ENCODE data around the gene PCGF3.
"Not testable (repeated sequence)": the region's sequence is repeated elsewhere in the genome, so short reads cannot be mapped to it uniquely, and the experiment has no call there.

PCGF3 gene

DNA sequence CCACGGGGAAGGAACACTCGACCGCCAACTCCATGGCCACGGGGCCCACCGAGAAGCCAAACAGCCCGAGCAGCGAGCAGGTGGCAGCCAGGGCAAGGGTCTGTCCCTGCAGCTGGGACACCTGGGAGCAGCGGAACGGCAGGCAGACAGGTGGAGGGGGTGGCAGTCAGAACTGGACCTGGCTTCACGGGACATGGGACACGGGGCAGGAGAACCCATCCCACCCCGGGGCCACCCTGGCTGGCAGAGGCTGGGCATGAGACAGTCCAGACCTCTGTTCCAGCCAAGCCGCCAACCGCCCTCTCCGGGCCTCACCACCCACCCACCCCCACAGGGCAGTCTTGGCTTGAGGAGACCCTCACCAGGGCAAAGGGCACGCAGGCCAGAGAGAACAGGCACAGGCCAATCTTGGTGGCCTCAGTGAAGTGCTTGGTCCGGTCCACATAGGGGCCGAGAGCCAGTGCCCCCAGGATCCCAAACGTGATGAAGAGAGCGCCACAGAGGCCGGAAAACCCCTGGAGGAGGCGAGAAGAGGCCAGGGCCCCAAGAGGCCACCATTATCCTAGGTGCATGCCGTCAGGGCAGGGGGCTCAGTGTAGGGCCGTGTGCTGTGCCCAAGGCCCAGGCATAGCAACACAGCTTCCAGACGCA is 22.3 kb upstream of the PCGF3 start:
- DNase-seq, result no peak

- DNase-seq, result no peak
These were observed 21.5 kb upstream of the PCGF3 start for GRCh38 chr4:683982-684622.

DNA sequence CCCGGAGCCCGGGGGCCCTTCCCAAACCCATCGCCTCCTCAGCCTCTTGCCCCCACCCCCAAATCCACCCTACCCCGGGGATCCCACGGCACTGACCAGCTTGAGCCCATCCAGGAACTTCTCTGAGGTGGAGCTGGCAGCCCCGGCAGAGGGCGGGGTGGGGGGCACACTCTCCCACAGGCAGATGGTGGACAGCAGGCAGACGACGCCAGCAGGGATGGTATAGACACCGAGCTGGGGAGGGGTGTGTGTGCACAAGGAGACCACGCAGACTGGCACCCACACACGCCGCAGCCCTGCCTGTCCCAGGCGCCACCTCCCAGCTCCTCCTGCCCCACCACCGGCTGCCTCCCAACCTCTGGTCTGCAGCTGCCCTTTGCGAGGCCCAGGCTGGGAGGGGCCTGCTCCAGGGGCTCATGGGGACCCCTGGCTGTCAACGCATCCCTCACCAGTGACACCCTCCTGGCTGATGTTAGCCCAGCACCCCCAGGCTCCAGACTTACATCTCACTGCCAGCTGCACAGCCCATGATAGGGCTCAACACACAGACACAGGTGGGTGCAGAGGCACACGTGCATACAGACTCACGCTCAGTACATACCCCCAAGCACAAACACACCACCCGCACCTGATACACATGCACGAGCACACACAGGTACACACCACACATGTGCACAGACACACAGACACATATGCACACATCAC is 20.9 kb upstream of the PCGF3 start:
- DNase-seq, result no peak

GRCh38 chr4:685679-686412 is 19.8 kb upstream of the PCGF3 start:
- no peak for DNase-seq

DNA sequence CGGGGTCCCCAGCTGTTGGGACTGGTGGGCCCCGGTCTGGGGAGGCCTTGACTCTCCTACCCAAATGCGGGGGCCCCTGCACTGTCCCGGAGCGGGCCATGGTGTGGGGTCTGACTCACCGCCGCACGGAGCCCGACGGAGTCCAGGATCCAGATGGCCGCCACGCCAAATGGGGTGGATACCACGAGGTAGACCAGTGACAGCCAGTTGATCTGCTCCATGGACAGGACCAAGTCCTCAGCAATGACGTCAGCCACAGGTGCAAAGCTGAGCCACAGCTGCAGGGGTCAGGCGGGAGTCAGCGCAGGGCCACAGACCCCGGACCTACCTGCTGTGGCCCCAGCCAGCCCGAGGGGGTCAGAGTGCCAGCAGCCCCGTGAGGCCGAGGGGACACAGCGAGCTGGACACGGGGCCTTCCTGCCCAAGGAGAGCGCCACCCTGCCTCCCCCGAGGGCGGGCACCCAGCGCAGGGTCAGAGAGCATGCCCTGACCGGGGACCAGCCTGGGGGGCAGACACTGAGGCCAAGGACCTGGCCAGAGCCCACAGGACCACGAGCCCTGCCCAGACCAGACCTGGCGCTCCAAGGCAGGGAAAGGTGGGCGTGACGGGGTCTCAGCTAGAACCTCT is 19.1 kb upstream of the PCGF3 start:
- no peak for DNase-seq

DNA sequence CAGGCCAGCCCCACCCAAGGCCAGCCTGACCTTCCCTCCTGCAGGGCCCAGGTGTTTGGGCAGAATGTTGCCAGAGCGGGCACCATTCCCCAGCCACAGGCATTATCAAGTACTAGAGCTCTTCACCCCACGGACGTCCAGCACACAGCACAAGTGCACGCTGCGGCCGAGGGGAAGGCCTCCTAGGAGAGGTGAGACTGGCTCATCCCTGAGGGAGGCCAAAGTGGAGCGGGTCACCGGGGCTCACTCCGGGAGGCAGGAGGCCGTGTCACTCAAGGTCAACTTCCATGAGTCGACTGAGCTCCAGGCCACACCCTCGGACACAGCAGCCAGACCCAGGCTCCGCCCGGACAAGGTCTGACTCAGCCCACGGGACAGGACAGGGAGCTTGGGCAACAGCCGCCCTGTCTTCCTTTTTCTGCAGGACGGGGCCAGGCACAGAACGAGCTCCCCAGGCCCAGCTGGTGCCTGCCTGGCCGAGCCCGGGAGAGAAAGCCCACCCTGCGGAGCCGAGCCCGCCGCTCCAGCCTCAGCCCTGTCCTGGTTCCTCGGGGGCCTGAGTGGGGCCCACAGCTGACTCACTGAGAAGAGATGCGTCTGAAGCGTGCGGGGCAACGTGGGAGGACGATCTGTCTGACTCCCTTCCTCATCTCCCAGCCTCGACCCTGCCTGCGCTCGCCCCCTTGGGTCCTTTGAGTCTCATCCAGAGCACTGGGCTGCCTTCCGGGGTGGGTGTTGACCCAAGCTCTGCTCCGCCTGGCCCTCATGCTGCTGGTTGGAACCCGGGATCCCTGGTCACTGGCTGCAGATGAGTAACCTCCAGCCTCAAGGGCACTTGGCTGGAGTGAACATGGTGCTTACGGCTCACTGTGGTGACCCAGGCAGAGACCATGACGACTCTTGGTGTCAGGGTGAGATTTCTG is 18.3 kb upstream of the PCGF3 start:
- no peak for DNase-seq

DNA sequence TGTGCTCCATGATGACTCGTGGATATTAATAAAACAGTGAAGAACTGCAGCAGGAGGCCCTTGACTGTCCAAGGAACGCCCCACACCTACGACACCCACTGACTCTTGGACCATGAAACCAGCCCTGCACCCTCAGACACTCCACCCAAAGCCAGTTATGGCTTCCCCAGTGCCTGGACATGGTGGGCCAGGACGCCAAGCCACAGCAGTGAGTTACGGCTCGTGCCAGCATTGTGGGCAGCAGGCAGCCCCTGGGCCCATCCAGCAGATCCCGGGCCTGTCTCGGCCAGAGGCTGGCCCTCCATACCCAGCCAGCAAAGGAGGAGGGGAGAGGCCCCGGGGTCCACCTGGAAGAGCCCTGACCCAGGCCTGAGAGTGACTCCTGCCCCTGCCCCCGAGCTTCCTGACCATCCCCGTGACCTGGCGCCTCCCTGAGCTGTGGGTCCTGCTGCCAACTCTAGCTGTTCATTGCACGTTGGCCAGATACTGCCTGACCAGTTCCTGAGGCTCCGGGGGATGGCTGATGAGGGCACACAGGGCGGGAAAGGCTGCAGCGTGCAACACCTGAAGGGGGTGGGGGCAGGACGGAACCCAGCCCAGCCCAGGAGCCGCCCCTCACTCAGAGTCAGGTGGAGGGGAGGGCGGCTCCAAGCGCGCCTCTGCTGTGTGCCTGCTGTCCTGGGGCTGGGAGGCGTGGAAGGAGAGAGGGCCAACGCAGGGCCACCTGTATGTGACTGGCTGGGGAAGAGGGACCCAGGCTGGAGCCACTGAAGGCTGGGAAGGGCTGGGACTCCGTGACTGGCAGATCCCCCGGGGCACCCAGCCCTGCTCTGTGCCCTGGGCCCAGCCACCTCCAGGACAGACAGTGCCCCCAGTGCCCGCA is 17.4 kb upstream of the PCGF3 start:
- DNase-seq, result no peak

DNA sequence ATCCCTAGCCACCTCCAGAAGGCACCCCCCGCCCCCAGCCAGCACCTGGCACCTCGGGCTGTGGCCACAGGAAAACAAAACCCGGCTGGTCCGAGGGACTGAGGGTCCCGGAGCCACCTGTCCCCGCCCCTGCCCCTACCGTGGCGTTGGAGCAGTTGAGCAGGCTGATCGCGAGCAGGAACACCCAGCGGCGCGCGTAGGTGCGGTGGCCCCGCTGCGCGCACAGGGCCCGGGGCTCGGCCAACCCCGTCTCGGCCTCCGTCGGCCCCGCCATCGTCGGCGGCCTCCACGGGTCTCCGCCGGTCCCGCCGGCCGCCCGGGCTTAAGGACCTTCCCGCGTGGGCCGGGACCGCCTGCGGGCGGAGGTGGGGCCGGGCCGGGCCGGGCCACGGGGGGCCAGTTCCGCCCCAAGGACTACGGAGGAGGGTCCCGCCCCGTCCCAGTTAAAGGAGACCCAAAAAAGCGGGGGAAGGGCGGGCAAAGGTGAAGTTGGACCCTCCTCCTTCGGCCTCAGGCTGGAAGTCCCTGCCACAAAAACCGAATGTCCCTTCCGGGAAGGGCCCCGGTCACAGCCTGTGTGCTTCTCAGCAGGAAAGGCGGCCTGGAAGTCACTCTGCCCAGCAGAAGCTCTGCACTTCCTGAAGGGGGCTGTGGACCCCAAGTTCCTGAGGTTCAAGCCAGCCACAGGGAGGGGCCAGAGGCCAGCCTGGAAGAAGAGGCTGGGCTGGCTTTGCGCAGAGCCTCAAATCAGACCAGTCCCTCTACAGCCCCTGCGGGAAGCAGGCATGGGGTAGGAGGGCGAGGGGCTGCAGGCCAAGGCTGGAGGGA is 16.6 kb upstream of the PCGF3 start, which contains the start of gene SLC49A3:
SLC49A3 (minus strand) TSS at position 298 of the 828 bp plus-strand sequence; CDS start at position 274, 24 bp downstream.
- DNase-seq, result no peak

DNA sequence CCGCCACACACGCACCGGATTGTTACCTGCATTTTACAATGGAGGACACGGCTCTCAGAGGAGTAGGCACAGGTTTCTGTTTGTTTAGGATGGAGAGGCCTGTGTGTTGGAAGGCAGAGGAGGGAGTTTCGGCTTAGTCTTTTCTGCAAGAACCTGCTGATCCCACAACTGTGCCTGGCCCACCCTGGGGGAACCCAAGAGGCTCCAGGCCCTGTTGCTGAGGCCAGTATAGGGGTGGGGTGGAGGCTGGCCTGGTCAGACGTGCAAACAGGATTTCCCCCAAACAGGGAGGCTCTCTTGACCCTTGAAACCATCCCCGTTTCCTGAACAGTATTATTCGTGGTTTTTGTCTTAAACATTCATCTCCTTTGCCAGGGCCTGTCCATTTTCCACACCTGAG is 15.9 kb upstream of the PCGF3 start:
- no peak for DNase-seq

DNA sequence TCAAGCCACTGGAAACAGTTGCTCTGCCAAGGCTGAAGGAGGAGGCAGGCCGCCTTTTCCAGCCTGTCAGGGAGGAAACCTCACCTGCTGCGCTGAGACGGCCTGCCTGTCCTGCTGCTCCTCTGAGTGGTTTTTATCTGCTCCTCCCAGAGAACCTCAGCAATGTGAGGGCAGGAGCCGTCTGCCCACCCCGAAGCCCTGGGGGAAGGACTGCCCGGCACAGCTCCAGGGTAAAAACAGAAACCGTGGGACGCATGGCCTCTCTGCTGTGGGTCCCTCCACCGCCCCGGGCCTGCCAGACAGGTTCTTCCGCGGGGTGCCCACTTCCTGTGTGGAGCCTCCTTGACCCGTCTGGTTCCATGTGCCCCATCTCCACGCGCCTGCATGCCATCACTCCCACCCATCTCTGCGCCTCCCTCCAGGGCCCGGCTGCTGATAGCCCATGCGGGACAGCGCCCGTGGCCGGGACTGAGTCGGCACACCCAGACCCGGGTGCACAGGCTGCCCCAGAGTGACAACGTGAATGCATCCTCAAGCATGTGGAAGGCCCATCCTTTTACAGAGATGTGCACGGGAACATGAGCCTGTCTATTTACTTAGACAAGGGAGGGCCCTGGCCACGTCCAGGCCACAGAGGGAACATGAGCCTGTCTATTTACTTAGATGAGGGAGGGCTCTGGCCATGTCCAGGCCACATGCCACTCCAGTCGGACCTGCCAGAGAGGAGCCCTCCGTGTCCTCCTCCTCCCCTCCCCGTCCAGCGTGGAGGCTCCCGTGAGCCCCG is 12.7 kb upstream of the PCGF3 start:
- no peak for DNase-seq

- DNase-seq, result not testable (repeated sequence)
These were observed 11.2 kb upstream of the PCGF3 start for GRCh38 chr4:694341-694940.

GRCh38 chr4:699816-700580 is 5.6 kb upstream of the PCGF3 start:
- DNase-seq, result no peak

GRCh38 chr4:700587-701264 is 4.9 kb upstream of the PCGF3 start:
- DNase-seq, result no peak

DNA sequence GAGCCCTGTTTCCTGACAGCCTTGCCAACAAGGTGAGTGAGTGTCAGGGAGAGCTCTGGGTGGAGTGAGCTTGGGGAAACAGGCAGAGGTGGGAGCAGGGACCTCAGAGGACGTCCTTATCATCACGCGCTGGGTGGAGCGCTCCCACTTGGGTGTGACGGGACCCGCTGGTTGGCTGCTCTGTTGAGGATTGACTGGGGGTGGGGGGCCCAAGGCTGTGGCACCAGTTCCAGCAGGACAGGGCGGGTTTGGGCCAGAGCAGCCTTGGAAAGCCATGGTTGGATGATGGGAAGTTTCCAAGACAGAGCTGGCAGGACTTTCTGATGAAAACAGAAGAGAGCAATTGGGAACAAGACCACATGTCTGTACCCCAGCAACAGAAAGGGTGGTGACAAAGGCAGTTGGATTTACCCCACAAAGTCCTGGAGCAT is 3.0 kb upstream of the PCGF3 start:
- no peak for DNase-seq

GRCh38 chr4:703336-704197 is 2.1 kb upstream of the PCGF3 start:
- no peak for DNase-seq

Data from activated CD4-positive, CD25-positive, alpha-beta regulatory T cell treated with anti-CD3 and anti-CD28 coated beads, Interleukin-2, amount 50 U/mL, for 72 hours (primary cell).